Measurements from ENCODE around the gene COPS3.
"Not testable (repeated sequence)": the region's sequence is repeated elsewhere in the genome, so short reads cannot be mapped to it uniquely, and the experiment has no call there.

The COPS3 gene

DNA sequence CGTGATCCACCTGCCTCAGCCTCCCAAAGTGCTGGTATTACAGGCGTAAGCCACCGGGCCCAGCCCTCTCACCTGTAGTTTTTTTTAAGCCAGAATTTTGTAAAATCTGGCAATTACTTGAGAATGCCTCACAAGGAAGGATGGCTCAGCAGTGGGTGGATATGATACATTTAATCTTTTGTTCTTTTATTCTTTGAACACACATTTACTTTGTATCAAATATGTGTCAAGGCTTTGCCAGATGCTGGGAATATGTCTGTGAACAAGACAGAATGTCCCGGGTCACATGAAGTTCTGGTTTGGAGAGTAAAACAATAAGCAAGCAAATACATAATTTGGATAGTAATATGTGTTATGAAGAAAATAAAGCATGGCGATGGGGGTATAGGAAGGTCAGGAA, 4.9 kb upstream of the COPS3 start:
- no peaks in the 10 kb centered on the region for H3K27me3 ChIP-seq (ENCODE audit: insufficient read depth, poor library complexity, severe bottlenecking)
- TF ChIP-seq GABPA (IDR thresholded peaks at IDR 0.05; ENCODE audit: low read depth) (no peak), POLR2AphosphoS5 (IDR thresholded peaks at IDR 0.05; ENCODE audit: low read depth) (no peak), SPI1 (IDR thresholded peaks at IDR 0.05; ENCODE audit: borderline replicate concordance, low read depth) (no peak)
- TF ChIP-seq, protein P1, sequence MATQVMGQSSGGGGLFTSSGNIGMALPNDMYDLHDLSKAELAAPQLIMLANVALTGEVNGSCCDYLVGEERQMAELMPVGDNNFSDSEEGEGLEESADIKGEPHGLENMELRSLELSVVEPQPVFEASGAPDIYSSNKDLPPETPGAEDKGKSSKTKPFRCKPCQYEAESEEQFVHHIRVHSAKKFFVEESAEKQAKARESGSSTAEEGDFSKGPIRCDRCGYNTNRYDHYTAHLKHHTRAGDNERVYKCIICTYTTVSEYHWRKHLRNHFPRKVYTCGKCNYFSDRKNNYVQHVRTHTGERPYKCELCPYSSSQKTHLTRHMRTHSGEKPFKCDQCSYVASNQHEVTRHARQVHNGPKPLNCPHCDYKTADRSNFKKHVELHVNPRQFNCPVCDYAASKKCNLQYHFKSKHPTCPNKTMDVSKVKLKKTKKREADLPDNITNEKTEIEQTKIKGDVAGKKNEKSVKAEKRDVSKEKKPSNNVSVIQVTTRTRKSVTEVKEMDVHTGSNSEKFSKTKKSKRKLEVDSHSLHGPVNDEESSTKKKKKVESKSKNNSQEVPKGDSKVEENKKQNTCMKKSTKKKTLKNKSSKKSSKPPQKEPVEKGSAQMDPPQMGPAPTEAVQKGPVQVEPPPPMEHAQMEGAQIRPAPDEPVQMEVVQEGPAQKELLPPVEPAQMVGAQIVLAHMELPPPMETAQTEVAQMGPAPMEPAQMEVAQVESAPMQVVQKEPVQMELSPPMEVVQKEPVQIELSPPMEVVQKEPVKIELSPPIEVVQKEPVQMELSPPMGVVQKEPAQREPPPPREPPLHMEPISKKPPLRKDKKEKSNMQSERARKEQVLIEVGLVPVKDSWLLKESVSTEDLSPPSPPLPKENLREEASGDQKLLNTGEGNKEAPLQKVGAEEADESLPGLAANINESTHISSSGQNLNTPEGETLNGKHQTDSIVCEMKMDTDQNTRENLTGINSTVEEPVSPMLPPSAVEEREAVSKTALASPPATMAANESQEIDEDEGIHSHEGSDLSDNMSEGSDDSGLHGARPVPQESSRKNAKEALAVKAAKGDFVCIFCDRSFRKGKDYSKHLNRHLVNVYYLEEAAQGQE (IDR thresholded peaks at IDR 0.05; ENCODE audit: insufficient replicate concordance, low read depth): no peak
- H3K4me3 ChIP-seq (replicated peaks; ENCODE audit: insufficient read depth, low read length): no peak overlapping the region
- no peak overlapping the region for H3K27ac ChIP-seq (replicated peaks)
- no peak for DNase-seq (ENCODE audit: low read depth in 1 of 2, low spot score in 1 of 2)

DNA sequence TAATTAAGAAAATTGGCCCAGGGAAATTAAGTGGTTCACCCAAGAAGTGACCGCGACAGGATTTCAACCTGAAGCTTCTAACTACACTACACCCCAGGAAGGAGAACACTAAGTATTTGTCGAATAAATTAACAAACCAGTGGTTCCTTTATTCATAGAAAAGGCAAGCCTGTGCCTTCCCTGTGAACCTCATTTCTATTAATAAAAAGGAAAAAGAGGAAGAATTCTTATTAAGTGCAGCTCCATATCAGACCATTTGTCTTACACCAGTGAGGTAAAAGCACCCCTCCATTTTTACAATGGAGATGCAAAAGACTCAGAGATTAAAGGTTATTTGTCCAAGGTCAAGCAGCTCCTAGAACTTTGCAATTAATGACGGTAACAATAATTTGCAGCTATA, 1.7 kb downstream of the COPS3 start:
- Histone ChIP-seq H3K27me3 (ENCODE audit: insufficient read depth, poor library complexity, severe bottlenecking) (no peaks in the 10 kb centered on the region), H3K4me3 (replicated peaks; ENCODE audit: insufficient read depth, low read length) (peak overlapping the region; percentile 57), H3K27ac (replicated peaks) (peak overlapping the region; percentile 99)
- TF ChIP-seq, protein P2, sequence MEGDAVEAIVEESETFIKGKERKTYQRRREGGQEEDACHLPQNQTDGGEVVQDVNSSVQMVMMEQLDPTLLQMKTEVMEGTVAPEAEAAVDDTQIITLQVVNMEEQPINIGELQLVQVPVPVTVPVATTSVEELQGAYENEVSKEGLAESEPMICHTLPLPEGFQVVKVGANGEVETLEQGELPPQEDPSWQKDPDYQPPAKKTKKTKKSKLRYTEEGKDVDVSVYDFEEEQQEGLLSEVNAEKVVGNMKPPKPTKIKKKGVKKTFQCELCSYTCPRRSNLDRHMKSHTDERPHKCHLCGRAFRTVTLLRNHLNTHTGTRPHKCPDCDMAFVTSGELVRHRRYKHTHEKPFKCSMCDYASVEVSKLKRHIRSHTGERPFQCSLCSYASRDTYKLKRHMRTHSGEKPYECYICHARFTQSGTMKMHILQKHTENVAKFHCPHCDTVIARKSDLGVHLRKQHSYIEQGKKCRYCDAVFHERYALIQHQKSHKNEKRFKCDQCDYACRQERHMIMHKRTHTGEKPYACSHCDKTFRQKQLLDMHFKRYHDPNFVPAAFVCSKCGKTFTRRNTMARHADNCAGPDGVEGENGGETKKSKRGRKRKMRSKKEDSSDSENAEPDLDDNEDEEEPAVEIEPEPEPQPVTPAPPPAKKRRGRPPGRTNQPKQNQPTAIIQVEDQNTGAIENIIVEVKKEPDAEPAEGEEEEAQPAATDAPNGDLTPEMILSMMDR (IDR thresholded peaks at IDR 0.05; ENCODE audit: insufficient read depth, low read length): no peak
- TF ChIP-seq GABPA (IDR thresholded peaks at IDR 0.05; ENCODE audit: low read depth): no peak
- no peak for TF ChIP-seq SPI1 (IDR thresholded peaks at IDR 0.05; ENCODE audit: borderline replicate concordance, low read depth)
- TF ChIP-seq POLR2AphosphoS5 (IDR thresholded peaks at IDR 0.05; ENCODE audit: low read depth): no peak
- TF ChIP-seq, protein P1 (IDR thresholded peaks at IDR 0.05; ENCODE audit: insufficient replicate concordance, low read depth): no peak
- DNase-seq (ENCODE audit: low read depth in 1 of 2, low spot score in 1 of 2): no peak

DNA sequence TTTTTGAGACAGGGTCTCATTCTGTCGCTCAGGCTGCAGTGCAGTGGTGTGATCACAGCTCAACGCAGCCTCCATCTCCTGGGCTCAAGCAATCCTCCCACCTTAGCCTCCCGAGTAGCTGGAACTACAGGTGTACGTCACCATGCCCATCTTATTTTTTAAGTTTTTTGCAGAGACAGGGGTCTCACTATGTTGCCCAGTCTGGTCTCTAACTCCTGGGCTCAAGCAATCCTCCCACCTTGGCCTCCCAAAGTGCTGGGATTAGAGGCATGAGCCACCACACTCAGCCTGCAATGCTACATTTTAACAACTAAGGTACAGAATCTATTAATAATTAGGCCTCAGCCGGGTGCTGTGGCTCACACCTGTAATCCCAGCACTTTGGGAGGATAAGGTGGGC, 3.6 kb downstream of the COPS3 start:
- H3K4me3 ChIP-seq (replicated peaks; ENCODE audit: insufficient read depth, low read length): not testable (repeated sequence)

DNA sequence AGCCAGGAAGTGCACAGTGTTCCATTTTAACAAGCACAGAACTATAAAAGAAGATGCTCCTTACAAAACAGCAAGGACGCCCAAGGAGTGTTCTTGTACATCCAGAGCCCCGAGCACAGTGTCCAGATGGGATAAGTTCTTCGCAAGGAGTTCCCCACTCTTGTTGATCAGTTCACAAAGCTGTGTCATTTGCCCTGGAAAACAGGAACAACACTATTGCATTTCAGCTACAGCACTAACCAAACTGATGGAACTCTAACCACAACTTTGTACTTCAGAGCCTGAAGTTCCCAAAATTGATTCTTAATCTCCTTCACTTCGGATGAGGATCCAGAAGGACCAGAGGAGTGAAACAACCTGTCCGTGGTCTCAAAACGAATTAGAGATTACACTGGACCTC, 5.1 kb downstream of the COPS3 start:
- DNase-seq (ENCODE audit: low read depth in 1 of 2, low spot score in 1 of 2): peak in 1 of 2 experiments; percentile 18
- no peak overlapping the region for H3K27ac ChIP-seq (replicated peaks)
- TF ChIP-seq SPI1 (IDR thresholded peaks at IDR 0.05; ENCODE audit: borderline replicate concordance, low read depth): no peak
- no peak for TF ChIP-seq POLR2AphosphoS5 (IDR thresholded peaks at IDR 0.05; ENCODE audit: low read depth)
- TF ChIP-seq, protein P2 (IDR thresholded peaks at IDR 0.05; ENCODE audit: insufficient read depth, low read length): no peak
- no peak for TF ChIP-seq GABPA (IDR thresholded peaks at IDR 0.05; ENCODE audit: low read depth)
- TF ChIP-seq, protein P1 (IDR thresholded peaks at IDR 0.05; ENCODE audit: insufficient replicate concordance, low read depth): no peak
- H3K27me3 ChIP-seq (ENCODE audit: insufficient read depth, poor library complexity, severe bottlenecking): no peaks in the 10 kb centered on the region
- no peak overlapping the region for H3K4me3 ChIP-seq (replicated peaks; ENCODE audit: insufficient read depth, low read length)

More for the DNA sequence above, 3.6 kb downstream of the COPS3 start:
- H3K27me3 ChIP-seq (ENCODE audit: insufficient read depth, poor library complexity, severe bottlenecking); H3K27ac ChIP-seq (replicated peaks); DNase-seq (ENCODE audit: low read depth in 1 of 2, low spot score in 1 of 2): not testable (repeated sequence)

Data from HL-60 (cell line).